Stomach smooth muscle (tissue), 2 donors: Measurements from ENCODE around the gene TBRG1.

Experiments used
- H3K27ac ChIP-seq: one replicate; pipeline ENCODE4 v1.7.0; 2013; ENCODE audit warnings: mild to moderate bottlenecking, low read length, inconsistent platforms
- H3K27me3 ChIP-seq, 2 donors: one replicate each; pipeline ENCODE4 v1.7.0; 2013; ENCODE audit warnings: low read length in 2 of 2; ENCODE audit not compliant: insufficient read depth in 2 of 2, control insufficient read depth in 1 of 2
- H3K36me3 ChIP-seq, 2 donors: one replicate each; pipeline ENCODE4 v1.7.0; 2013; ENCODE audit warnings: low read length in 2 of 2; ENCODE audit not compliant: control insufficient read depth in 2 of 2, insufficient read depth in 2 of 2
- H3K4me1 ChIP-seq: one replicate; pipeline ENCODE4 v1.7.0; 2013; ENCODE audit warnings: low read length; ENCODE audit not compliant: control insufficient read depth, insufficient read depth
- H3K4me3 ChIP-seq, 2 donors: one replicate each; pipeline ENCODE4 v1.7.0; 2013; ENCODE audit warnings: low read length in 2 of 2
- H3K9ac ChIP-seq, 2 donors: one replicate each; pipeline ENCODE4 v1.7.0; 2013; ENCODE audit warnings: low read length in 2 of 2, mild to moderate bottlenecking in 1 of 2
- H3K9me3 ChIP-seq, 2 donors: one replicate each; pipeline ENCODE4 v1.7.0; 2013; ENCODE audit warnings: low read length in 2 of 2; ENCODE audit not compliant: control insufficient read depth in 2 of 2
- donor health status: healthy.
- donor health status: Pancreatic carcinoma.

The TBRG1 gene

GRCh38 chr11:124674571-124674970 is 51.9 kb downstream of the TBRG1 start:
- Histone ChIP-seq H3K27me3 (no peaks in the 10 kb centered on the region), H3K4me3 (peak overlapping the region; percentile 80 to 81), H3K27ac (peak overlapping the region; percentile 60), H3K4me1 (peaks cover 11% of the 10 kb centered on the region), H3K9me3 (no peaks in the 10 kb centered on the region), H3K9ac (peak overlapping the region in 1 of 2 donors; percentile 81), H3K36me3 (no peaks in the 10 kb centered on the region)

DNA sequence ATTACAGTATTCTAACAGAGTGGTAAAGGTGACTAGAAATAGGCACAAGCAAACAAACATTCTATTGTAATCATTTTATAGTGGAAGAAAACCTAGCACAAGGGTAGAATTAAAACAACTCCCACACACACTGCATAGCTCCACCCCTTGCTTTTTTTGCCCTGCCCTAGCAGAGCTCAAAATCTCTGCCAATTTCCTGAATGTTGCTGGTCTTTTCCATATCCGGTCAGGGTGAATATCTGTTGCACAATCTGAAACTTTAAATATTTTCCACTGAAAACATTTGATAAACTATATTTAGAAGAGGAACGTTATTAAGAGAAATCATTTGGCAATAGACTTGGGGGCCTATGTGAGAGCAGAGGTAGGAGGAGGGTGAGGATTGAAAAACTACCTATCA is 53.7 kb downstream of the TBRG1 start:
- peaks cover 11% of the 10 kb centered on the region for H3K4me1 ChIP-seq
- H3K36me3 ChIP-seq: no peaks in the 10 kb centered on the region
- no peak overlapping the region for H3K9ac ChIP-seq
- no peak overlapping the region for H3K4me3 ChIP-seq
- H3K9me3 ChIP-seq: no peaks in the 10 kb centered on the region
- H3K27ac ChIP-seq: no peak overlapping the region
- H3K27me3 ChIP-seq: no peaks in the 10 kb centered on the region

GRCh38 chr11:124678416-124678815 is 55.8 kb downstream of the TBRG1 start:
- Histone ChIP-seq H3K9me3 (no peaks in the 10 kb centered on the region), H3K27ac (no peak overlapping the region), H3K9ac (no peak overlapping the region), H3K36me3 (no peaks in the 10 kb centered on the region), H3K27me3 (no peaks in the 10 kb centered on the region), H3K4me3 (no peak overlapping the region), H3K4me1 (peaks cover 5% of the 10 kb centered on the region)

DNA sequence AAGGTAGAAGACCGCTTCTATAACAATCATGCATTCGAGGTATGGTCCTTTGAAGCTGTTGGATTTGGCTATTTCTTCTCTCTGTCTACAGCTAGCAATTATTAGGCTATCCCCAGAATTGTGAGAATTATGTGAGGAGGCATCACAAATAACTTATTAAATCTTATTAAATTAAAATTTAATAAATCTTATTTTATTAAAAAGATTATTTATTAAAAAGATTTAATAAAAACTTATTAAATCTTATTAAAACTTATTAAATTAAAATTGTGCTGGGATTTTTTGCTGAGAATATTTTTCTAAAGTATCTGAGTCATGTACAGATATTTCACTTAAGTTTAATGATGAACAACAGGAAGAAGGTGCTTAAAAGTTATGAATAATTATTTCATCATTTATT is 58.8 kb downstream of the TBRG1 start:
- no peaks in the 10 kb centered on the region for H3K36me3 ChIP-seq
- H3K4me1 ChIP-seq: no peaks in the 10 kb centered on the region
- H3K4me3 ChIP-seq: no peak overlapping the region
- H3K27me3 ChIP-seq: no peaks in the 10 kb centered on the region
- H3K27ac ChIP-seq: no peak overlapping the region
- no peak overlapping the region for H3K9ac ChIP-seq
- no peaks in the 10 kb centered on the region for H3K9me3 ChIP-seq

DNA sequence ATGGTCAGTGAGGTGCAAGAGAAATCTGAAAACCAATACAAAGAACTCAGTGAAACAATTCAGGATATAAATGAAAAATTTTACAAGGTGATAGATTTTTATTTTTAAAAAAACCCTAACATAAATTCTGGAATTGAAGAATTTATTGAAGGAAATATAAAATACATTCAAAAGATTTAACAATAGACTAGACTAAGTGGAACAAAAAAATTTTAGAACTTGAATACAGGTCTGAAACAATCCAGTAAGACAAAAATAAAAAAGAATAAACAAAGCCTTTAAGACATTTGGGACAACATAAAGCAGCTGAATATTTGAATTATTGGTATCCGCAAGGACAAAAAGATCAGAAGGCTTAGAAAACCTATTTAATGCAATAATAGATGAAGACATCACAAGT is 59.8 kb downstream of the TBRG1 start:
- H3K9ac ChIP-seq: no peak overlapping the region
- no peaks in the 10 kb centered on the region for H3K27me3 ChIP-seq
- no peaks in the 10 kb centered on the region for H3K36me3 ChIP-seq
- H3K9me3 ChIP-seq: no peaks in the 10 kb centered on the region
- H3K4me3 ChIP-seq: no peak overlapping the region
- no peak overlapping the region for H3K27ac ChIP-seq
- no peaks in the 10 kb centered on the region for H3K4me1 ChIP-seq
